GM18502 (cell line): ENCODE results near the gene ZC3H10.
"Not testable (repeated sequence)": the region's sequence is repeated elsewhere in the genome, so short reads cannot be mapped to it uniquely, and the experiment has no call there.

Source experiments
- ATAC-seq: cut with Tn5 transposase; IDR thresholded peaks from one replicate; pipeline ENCODE4 v1.9.1; 2021; ENCODE audit warnings: mild to moderate bottlenecking; ENCODE audit not compliant: unreplicated experiment, poor library complexity

Gene ZC3H10

GRCh38 chr12:56101045-56101444 lies 17.0 kb upstream of the ZC3H10 start:
- ATAC-seq, result no peak

- ATAC-seq, result no peak
These were observed 15.4 kb upstream of the ZC3H10 start for GRCh38 chr12:56102683-56103065.

- no peak for ATAC-seq
These were observed 14.9 kb upstream of the ZC3H10 start for GRCh38 chr12:56103066-56103711.

GRCh38 chr12:56103823-56104108 lies 14.3 kb upstream of the ZC3H10 start:
- ATAC-seq, result no peak

- ATAC-seq, result peak; percentile 96
These were observed 13.8 kb upstream of the ZC3H10 start, which contains the start of gene PA2G4 for GRCh38 chr12:56104109-56104814. Gene PA2G4, plus strand, starts transcription at chr12:56104559. Its CDS starts 179 bp downstream, at chr12:56104738.

GRCh38 chr12:56104815-56105608 lies 13.1 kb upstream of the ZC3H10 start:
- peak; percentile 9 for ATAC-seq

GRCh38 chr12:56105609-56105902 lies 12.5 kb upstream of the ZC3H10 start:
- ATAC-seq, result no peak

- ATAC-seq, result no peak
These were observed 10.8 kb upstream of the ZC3H10 start for GRCh38 chr12:56107242-56107641.

GRCh38 chr12:56110571-56110970 lies 7.5 kb upstream of the ZC3H10 start:
- no peak for ATAC-seq

- no peak for ATAC-seq
These were observed 4.0 kb upstream of the ZC3H10 start for GRCh38 chr12:56114084-56114483.

GRCh38 chr12:56115329-56115728 lies 2.7 kb upstream of the ZC3H10 start:
- no peak for ATAC-seq

GRCh38 chr12:56116267-56117081 lies 1.6 kb upstream of the ZC3H10 start, which contains the start of gene RPL41:
Gene RPL41, plus strand, starts transcription at chr12:56116633.
- peak; percentile 46 for ATAC-seq

- not testable (repeated sequence) for ATAC-seq
These were observed 872 bp upstream of the ZC3H10 start for GRCh38 chr12:56117082-56117706.

GRCh38 chr12:56118688-56119357 lies 757 bp downstream of the ZC3H10 start:
- peak; percentile 4 for ATAC-seq

- ATAC-seq, result no peak
These were observed 1.3 kb downstream of the ZC3H10 start for GRCh38 chr12:56119361-56119796.

- no peak for ATAC-seq
These were observed 2.2 kb downstream of the ZC3H10 start for GRCh38 chr12:56120158-56120846.

GRCh38 chr12:56121204-56121870 lies 3.3 kb downstream of the ZC3H10 start:
- no peak for ATAC-seq

- ATAC-seq, result no peak
These were observed 4.6 kb downstream of the ZC3H10 start for GRCh38 chr12:56122637-56123036.
